A673 (cell line): ENCODE results near the gene CD8A.

Experiments
- CTCF ChIP-seq: fragments of 300-800, 200-600 bp; sonication (generic); conservative IDR thresholded peaks from 2 replicates; pipeline ENCODE4 v1.5.1; 2017; ENCODE audit warnings: low read depth, mild to moderate bottlenecking, antibody characterized with exemption, low read length, moderate library complexity, mixed read lengths
- EZH2 ChIP-seq: fragments of 200-600 bp; sonication (generic); IDR thresholded peaks from 2 replicates; pipeline ENCODE4 v1.6.1; 2017; ENCODE audit warnings: borderline replicate concordance, low read depth, mild to moderate bottlenecking, mixed read lengths, antibody characterized with exemption, low read length; ENCODE audit not compliant: poor library complexity, severe bottlenecking

GRCh38 chr2:86775338-86775737 is 15.4 kb downstream of the CD8A start:
- TF ChIP-seq CTCF = no peak
- no peak for TF ChIP-seq EZH2
